ENCODE data around the gene MAPK9. TPM values are rescaled to one million over a fixed set of nuclear protein-coding genes. Genes with fewer than 3 reads are reported as not detected.

Gene MAPK9
- total and polyA plus RNA-seq, 5 experiments from 2014 or later: 20.3 to 39.9 (median 28.3) TPM

DNA sequence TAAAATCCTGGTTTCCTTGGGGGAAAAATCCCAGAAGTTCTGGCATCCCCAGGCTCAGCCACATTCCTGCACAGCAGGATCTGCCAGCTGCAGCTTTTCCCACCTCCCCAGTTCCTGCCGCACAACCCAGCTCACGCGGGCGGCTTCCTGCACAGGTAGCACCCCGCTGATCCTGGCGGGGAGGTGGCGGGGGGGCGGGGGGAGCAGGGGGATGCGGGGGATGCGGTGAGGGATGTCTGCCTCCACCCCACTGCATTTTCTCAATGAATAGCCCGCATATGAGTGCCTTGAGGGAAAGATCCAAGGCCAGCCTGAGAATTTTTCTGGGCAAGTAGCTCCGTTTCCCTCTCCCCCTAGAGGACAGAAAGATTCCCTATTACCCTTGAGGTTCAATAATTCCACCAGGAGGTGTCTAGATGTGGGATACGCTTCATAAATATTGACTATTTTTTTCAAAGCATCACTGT lies 40.2 kb upstream of the MAPK9 start:
- ATAC-seq: no peak
- no peak overlapping the region for H3K4me3 Mint-ChIP-seq
- no peaks in the 10 kb centered on the region for H3K36me3 Mint-ChIP-seq
- H3K9me3 Mint-ChIP-seq: no peaks in the 10 kb centered on the region
- DNase-seq: no peak
- H3K27ac Mint-ChIP-seq: no peak overlapping the region
- peaks cover 0 to 2% (median 0%) of the 10 kb centered on the region in 4 donors for H3K4me1 Mint-ChIP-seq
- peaks cover 10 to 41% (median 23%) of the 10 kb centered on the region in 5 donors for H3K27me3 Mint-ChIP-seq
- POLR2A ChIA-PET: no interaction called here

DNA sequence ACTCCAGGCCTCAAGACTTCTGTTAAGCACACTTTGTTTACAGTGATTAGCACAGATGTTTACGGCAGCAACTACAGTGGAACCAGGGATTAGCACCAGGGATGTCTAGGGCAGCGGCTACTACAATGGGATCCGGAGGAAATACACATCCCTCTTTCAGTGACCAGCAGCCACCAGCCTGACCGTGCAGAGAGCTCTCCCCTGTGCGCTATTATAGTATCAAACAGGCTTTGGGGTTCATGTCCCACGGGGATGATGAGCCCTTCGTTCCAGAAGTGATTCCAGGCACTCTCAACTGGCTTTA lies 39.7 kb upstream of the MAPK9 start:
- Mint-ChIP-seq H3K36me3 (no peaks in the 10 kb centered on the region), H3K4me3 (no peak overlapping the region), H3K27ac (no peak overlapping the region), H3K9me3 (no peaks in the 10 kb centered on the region), H3K4me1 (peaks cover 0 to 2% (median 0%) of the 10 kb centered on the region in 4 donors), H3K27me3 (peaks cover 10 to 41% (median 23%) of the 10 kb centered on the region in 5 donors)
- ATAC-seq (no peak), DNase-seq (no peak)
- POLR2A ChIA-PET: no interaction called here

DNA sequence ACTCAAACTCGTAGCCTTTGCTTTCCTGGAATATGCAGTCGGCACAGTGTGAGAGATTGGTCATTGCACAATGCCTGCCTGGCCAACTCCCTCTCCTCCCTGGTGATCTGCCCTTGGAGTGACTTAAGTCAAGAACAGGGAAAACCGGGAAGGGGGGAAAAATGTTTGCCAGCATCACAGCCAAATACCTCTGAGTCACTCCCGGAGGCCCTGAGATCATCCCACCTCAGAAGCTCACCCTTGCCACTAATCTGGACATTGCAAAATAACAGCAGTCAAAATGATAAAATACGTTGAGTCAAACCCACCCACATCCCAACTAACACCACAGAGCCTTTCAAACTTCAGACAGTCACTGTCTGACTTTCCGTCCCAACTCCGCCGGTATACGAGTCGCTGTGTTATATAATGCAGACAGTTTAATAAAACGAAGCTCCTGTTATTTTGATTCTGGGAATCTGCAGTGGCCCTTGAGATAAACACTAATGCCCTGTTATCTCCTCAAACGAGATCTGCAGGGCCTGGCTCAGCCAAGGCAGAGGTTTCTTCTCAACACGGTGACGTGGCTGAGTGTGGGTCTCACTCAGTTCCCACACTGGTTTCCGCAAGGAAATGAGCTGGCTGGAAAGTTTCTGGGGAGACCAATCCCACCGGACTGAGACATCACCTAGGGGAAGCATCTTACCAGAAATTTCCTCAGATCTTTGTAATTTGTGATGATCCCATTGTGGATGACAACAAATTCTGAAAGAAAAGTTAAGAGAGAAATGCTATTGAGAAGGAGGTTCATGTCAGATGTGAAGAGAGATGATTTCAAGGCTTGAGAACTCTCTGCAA lies 39.1 kb upstream of the MAPK9 start:
- H3K27ac Mint-ChIP-seq: no peak overlapping the region
- H3K9me3 Mint-ChIP-seq: no peaks in the 10 kb centered on the region
- H3K4me1 Mint-ChIP-seq: peaks cover 0 to 2% (median 0%) of the 10 kb centered on the region in 4 donors
- peaks cover 8 to 37% (median 20%) of the 10 kb centered on the region in 5 donors for H3K27me3 Mint-ChIP-seq
- no peak for ATAC-seq
- no peaks in the 10 kb centered on the region for H3K36me3 Mint-ChIP-seq
- H3K4me3 Mint-ChIP-seq: no peak overlapping the region
- no peak for DNase-seq
- POLR2A ChIA-PET: no interaction called here

DNA sequence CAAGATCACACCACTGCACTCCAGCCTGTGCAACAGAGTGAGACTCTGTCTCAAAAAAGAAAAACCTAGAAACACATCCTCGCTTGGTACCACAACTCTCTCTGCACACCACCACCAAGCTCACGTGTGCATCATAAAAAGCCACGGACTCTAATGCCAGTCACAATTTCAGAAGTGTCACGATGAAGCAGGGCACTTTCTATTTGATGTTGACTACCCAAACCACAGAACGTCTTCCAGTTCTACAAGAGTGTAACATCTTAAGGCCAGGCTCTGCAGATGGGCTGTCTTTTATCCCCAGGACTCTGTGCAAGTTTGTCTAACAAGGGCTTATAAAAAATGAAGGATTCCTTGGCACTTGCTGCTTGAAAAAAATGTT lies 38.4 kb upstream of the MAPK9 start:
- Mint-ChIP-seq H3K9me3 (no peaks in the 10 kb centered on the region), H3K4me1 (peaks cover 0 to 2% (median 0%) of the 10 kb centered on the region in 4 donors), H3K4me3 (no peak overlapping the region), H3K36me3 (no peaks in the 10 kb centered on the region), H3K27ac (no peak overlapping the region), H3K27me3 (peaks cover 8 to 29% (median 16%) of the 10 kb centered on the region in 5 donors)
- ATAC-seq: no peak
- POLR2A ChIA-PET: no interaction called here
- no peak for DNase-seq

DNA sequence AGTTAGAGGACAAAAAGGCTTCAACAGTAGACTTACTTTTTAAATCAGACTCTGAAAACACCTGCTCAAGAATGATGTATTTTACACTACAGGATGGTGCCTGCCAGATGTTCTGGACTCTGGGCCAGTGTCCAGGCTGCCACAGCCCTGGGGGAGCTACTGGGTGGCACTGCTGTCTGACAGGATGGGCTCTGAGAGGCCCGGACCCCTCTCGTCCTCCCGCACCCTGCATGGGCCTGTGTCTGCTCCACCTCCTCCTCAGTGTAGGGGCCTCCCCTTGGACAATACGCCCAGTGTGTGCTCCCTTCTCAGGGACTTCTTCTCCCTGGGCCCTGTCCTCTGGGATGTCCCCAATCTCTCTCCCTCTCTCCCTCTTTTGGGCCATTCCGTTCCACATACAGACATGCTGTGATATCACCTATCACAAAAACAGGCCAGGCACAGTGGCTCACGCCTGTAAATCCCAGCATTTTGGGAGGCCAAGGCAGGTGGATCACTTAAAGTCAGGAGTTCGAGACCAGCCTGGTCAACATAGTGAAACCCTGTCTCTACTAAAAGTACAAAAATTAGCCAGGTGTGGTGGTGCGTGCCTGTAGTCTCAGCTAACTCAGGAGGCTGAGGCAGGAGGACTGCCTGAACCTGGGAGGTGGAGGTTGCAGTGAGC lies 37.9 kb upstream of the MAPK9 start:
- POLR2A ChIA-PET: interaction anchor here (1.0 kb wide), 1 partner anchor 37 kb away, joined by 7 read pairs; no protein-coding TSS in a partner anchor
- no peak overlapping the region for H3K4me3 Mint-ChIP-seq

DNA sequence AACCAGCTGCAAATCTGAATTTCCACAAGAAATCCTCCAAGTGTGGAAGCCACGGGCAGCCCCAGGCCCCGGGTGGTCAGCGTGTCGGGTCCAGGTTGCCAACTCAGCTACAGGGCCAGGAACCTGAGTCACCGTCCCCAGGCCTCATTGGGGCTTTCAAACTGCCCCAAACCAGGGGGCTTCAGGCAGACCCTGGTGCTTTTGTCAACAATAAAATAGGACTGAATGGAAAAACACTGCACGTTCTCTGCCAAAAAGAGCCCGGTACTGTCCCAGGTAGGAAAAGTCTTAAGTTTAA lies 37.2 kb upstream of the MAPK9 start:
- H3K4me3 Mint-ChIP-seq: no peak overlapping the region
- POLR2A ChIA-PET: interaction anchor here (1.0 to 1.3 kb wide), 2 partner anchors 35 to 36 kb away, joined by 4 to 7 read pairs; no protein-coding TSS in a partner anchor
- no peak overlapping the region for H3K27ac Mint-ChIP-seq
- DNase-seq: no peak
- H3K9me3 Mint-ChIP-seq: no peaks in the 10 kb centered on the region
- peaks cover 8 to 21% (median 12%) of the 10 kb centered on the region in 5 donors for H3K27me3 Mint-ChIP-seq
- no peak for ATAC-seq
- H3K4me1 Mint-ChIP-seq: peaks cover 0 to 2% (median 0%) of the 10 kb centered on the region in 4 donors
- H3K36me3 Mint-ChIP-seq: no peaks in the 10 kb centered on the region

More for the DNA sequence above, 37.9 kb upstream of the MAPK9 start:
- Mint-ChIP-seq H3K36me3 (no peaks in the 10 kb centered on the region), H3K4me1 (peaks cover 0 to 2% (median 0%) of the 10 kb centered on the region in 4 donors), H3K27ac (no peak overlapping the region), H3K9me3 (no peaks in the 10 kb centered on the region), H3K27me3 (peaks cover 8 to 26% (median 13%) of the 10 kb centered on the region in 5 donors)
- DNase-seq (no peak), ATAC-seq (no peak)

DNA sequence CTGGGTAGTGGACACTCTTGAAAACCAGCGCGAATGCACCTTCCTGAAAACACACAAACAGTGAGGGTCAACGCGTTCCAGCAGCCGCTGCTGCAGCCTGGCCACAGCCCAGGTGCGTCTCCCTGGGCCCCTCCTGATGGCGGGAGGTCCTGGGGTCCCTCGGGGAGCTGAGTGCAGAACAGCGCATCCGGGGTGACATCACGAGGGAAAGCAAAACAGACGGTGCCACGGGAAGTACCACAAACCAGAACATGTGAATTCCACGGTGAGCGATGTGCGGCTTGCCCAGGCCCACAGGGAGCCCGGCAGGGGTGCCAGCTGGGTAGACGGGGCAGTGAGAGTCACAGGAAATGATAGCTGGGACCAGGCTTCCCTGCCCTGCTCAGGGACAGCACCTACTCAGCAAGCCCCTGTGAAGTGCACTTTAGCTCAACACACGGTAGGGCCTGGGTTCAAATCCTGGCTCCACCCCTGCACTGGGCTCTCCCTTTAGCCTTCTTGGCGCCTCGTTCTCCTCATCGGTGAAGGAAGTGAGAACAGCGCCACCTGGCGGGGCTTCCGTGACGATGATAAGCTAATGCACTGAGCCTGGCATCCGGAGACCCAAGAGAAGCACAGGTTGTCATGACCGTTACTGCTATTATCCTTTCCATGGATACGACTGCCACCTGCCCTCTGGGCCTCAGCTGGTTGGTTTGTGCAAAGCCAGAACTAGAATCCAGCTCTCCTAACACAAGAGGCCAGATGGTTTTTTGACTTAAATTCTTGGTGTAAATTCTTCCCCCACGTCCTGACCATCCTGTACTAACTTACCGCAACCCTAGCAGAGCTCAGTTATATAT lies 36.6 kb upstream of the MAPK9 start:
- H3K27ac Mint-ChIP-seq: no peak overlapping the region
- DNase-seq: peak; percentile 63 to 91 (median 78)
- H3K4me1 Mint-ChIP-seq: peaks cover 0 to 2% (median 0%) of the 10 kb centered on the region in 4 donors
- H3K36me3 Mint-ChIP-seq: no peaks in the 10 kb centered on the region
- POLR2A ChIA-PET: interaction anchor here (0.8 to 1.3 kb wide), 3 partner anchors 13 to 35 kb away, joined by 3 to 7 read pairs (median 4); no protein-coding TSS in a partner anchor
- peak; percentile 95 to 98 for ATAC-seq
- H3K4me3 Mint-ChIP-seq: no peak overlapping the region
- peaks cover 4 to 16% (median 10%) of the 10 kb centered on the region in 5 donors for H3K27me3 Mint-ChIP-seq
- H3K9me3 Mint-ChIP-seq: no peaks in the 10 kb centered on the region

DNA sequence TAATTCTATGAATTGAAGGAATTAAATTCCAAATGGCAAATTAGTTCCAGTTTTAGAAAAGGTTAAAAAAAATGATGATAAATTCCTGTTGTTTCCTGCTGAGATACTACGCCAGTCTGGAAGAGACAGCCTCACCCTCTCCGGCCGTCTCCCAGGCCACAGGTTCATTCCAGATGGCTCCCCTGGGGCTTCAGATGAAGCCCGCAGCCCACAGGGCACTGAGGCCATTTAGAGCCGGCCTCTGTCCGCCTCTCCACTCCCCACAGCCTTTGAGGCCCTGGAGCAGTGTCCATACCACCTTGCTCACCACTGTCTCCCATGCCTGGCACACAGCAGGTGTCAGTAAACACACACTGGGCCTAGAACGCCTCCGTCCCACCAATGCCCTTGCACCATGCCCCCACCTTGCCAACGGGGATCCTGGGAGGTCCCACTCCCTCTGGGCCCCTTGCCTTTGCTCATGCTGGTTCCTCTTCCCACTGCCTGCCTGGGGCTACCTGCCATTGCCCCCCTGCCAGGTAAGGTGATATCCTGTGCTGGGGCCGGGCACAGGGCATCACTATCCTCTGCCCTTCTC lies 35.2 kb upstream of the MAPK9 start:
- DNase-seq (no peak), ATAC-seq (no peak)
- no peak overlapping the region for H3K4me3 Mint-ChIP-seq
- peak overlapping the region in 1 of 10 donors; percentile 72 for H3K27ac Mint-ChIP-seq
- H3K9me3 Mint-ChIP-seq: no peaks in the 10 kb centered on the region
- POLR2A ChIA-PET: no interaction called here
- peaks cover 0 to 2% (median 0%) of the 10 kb centered on the region in 4 donors for H3K4me1 Mint-ChIP-seq
- no peaks in the 10 kb centered on the region for H3K36me3 Mint-ChIP-seq
- H3K27me3 Mint-ChIP-seq: peaks cover 0 to 9% (median 7%) of the 10 kb centered on the region in 5 donors

DNA sequence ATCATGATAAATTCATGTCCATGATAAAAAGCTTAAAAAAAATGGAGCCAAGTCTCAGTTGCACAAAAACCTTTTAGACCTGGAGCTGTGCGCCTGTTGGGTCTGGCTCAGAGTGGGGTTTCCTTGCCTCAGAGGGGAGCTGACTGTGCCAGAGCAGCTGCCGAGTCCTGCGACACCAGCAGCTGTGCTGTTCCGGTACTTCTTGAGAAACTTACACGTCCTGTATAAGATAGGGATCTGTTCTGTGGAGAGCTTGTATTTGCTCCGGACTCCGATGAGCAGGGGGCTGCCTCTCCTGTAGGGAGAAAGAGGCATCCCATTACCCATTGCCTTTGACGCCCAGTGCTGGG lies 32.7 kb upstream of the MAPK9 start:
- H3K4me1 Mint-ChIP-seq: peaks cover 0 to 2% (median 0%) of the 10 kb centered on the region in 4 donors
- no peak overlapping the region for H3K27ac Mint-ChIP-seq
- POLR2A ChIA-PET: interaction anchor here (0.7 to 1.4 kb wide), 2 partner anchors 10 to 32 kb away, joined by 3 to 4 read pairs; no protein-coding TSS in a partner anchor
- H3K36me3 Mint-ChIP-seq: no peaks in the 10 kb centered on the region
- H3K4me3 Mint-ChIP-seq: no peak overlapping the region
- ATAC-seq (no peak), DNase-seq (no peak)
- no peaks in the 10 kb centered on the region for H3K9me3 Mint-ChIP-seq
- peaks cover 0 to 2% (median 0%) of the 10 kb centered on the region in 5 donors for H3K27me3 Mint-ChIP-seq

DNA sequence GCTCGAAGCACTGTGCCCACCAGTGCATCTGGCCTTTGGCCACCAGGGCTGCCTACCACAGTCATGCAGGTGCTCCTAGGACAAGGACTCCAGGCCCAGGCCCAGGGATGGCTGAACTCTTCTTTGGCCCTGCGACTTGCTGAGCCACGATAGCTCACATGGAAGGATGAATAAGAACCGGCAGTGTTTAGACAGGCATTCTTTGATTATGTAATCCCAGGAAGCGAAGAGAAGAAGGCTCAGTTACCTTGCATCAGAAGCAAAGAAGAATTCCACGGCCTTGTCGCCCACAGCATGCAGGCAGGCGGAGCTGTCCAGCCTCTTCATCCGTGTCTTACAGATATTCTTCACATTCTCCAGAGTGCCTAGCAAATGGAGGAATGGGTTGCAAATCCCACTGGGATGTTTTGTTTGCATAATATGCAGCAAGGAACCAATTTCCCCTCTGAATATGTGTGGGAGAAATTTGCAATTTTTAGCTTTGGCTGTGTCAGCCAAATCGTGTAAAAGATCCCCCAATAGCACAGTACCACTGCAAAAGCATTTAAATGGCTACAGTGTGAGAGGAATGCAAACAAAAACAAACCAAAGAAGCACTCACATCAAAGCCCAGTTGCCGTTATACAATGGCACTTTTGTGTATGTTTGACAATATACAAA lies 32.2 kb upstream of the MAPK9 start:
- POLR2A ChIA-PET: interaction anchor here (0.7 to 1.4 kb wide), 2 partner anchors 10 to 31 kb away, joined by 3 to 4 read pairs; no protein-coding TSS in a partner anchor
- no peaks in the 10 kb centered on the region for H3K9me3 Mint-ChIP-seq

DNA sequence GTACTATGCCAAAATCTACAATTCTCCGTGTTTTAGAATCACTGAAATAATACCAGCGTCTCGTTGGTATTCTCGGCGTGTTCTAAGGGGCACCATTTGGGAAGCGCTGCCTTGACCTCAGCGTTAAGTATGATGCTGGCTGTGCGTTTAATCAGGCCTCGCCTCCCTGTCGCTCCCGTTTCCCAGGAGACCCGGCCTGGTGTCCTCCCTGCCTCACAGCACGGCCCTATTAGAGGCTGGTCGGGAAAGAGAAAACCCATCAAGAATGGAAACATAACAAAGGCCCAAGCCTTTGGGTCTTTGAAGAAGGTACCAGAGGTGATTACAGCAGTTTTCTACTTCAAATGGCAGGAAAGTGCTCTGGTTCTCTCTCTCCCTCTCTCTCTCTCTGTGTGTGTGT lies 31.3 kb upstream of the MAPK9 start:
- no peak overlapping the region for H3K27ac Mint-ChIP-seq
- ATAC-seq: no peak
- H3K9me3 Mint-ChIP-seq: no peaks in the 10 kb centered on the region
- no peaks in the 10 kb centered on the region for H3K36me3 Mint-ChIP-seq
- H3K27me3 Mint-ChIP-seq: peaks cover 0 to 5% (median 0%) of the 10 kb centered on the region in 5 donors
- DNase-seq: no peak
- POLR2A ChIA-PET: no interaction called here
- H3K4me1 Mint-ChIP-seq: no peaks in the 10 kb centered on the region
- H3K4me3 Mint-ChIP-seq: no peak overlapping the region

More for the DNA sequence above, 32.2 kb upstream of the MAPK9 start:
- Mint-ChIP-seq H3K36me3 (no peaks in the 10 kb centered on the region), H3K27me3 (peaks cover 0 to 3% (median 0%) of the 10 kb centered on the region in 5 donors), H3K27ac (peak overlapping the region in 2 of 10 donors; percentile 21 to 29), H3K4me3 (no peak overlapping the region), H3K4me1 (peaks cover 0 to 2% (median 0%) of the 10 kb centered on the region in 4 donors)
- ATAC-seq (no peak), DNase-seq (no peak)

Measured in naive thymus-derived CD8-positive, alpha-beta T cell (primary cell).